Natural killer cell (primary cell): ENCODE results near the gene SP110. TPM values are rescaled to one million over a fixed set of nuclear protein-coding genes. Genes with fewer than 3 reads are reported as not detected.

Experiments
- ATAC-seq, 3 donors: fragments of 150-1000 bp in 2 of 3; fragments of 200-7000 bp in 1 of 3; cut with Tn5 transposase; 1 replicate in 1 of 3; 2 replicates in 2 of 3; pipeline ENCODE4 v1.10.0; 2021; ENCODE audit warnings: mild to moderate bottlenecking in 2 of 3, moderate library complexity in 2 of 3
- DNase-seq, 2 donors: peaks; one replicate each; pipeline versions ENCODE4 v3.0.0 to v3.0.0-alpha.2; 2013 to 2021; ENCODE audit warnings: mixed read lengths in 1 of 2
- H3K27ac ChIP-seq: one replicate; pipeline ENCODE4 v1.5.1; 2013; ENCODE audit warnings: mild to moderate bottlenecking, low read length
- H3K27me3 ChIP-seq: one replicate; pipeline ENCODE4 v1.6.1; 2013; ENCODE audit warnings: low read length; ENCODE audit not compliant: control insufficient read depth, insufficient read depth
- H3K36me3 ChIP-seq: one replicate; pipeline ENCODE4 v1.6.1; 2013; ENCODE audit warnings: low read length; ENCODE audit not compliant: control insufficient read depth, insufficient read depth
- H3K4me1 ChIP-seq: one replicate; pipeline ENCODE4 v1.6.1; 2013; ENCODE audit warnings: low read length; ENCODE audit not compliant: control insufficient read depth, insufficient read depth
- H3K4me3 ChIP-seq: one replicate; pipeline ENCODE4 v1.5.1; 2013; ENCODE audit warnings: low read length
- H3K9me3 ChIP-seq: one replicate; pipeline ENCODE4 v1.6.1; 2013; ENCODE audit warnings: low read length; ENCODE audit not compliant: control insufficient read depth, insufficient read depth
- H3K27ac Mint-ChIP-seq, 2 donors: one replicate each; pipeline ENCODE4 v1.8.0; 2022; ENCODE audit warnings: mild to moderate bottlenecking in 2 of 2, mixed read lengths in 2 of 2, moderate library complexity in 1 of 2
- H3K27me3 Mint-ChIP-seq, 2 donors: one replicate each; pipeline ENCODE4 v1.8.0; 2022; ENCODE audit warnings: low read depth in 2 of 2, mixed read lengths in 2 of 2
- H3K36me3 Mint-ChIP-seq: one replicate; pipeline ENCODE4 v1.8.0; 2022; ENCODE audit warnings: mixed read lengths
- H3K4me1 Mint-ChIP-seq, 2 donors: one replicate each; pipeline ENCODE4 v1.8.0; 2022; ENCODE audit warnings: mixed read lengths in 2 of 2
- H3K4me3 Mint-ChIP-seq: one replicate; pipeline ENCODE4 v1.8.0; 2022; ENCODE audit warnings: mild to moderate bottlenecking, moderate library complexity, mixed read lengths
- H3K9me3 Mint-ChIP-seq, 2 donors: one replicate each; pipeline ENCODE4 v1.8.0; 2022; ENCODE audit warnings: mixed read lengths in 2 of 2
- CTCF ChIP-seq: fragments of 200-600 bp; IDR thresholded peaks from one replicate; pipeline ENCODE4 v1.8.0; 2022; ENCODE audit warnings: antibody characterized with exemption
- WGBS: methylation state at CpG from one replicate; pipeline ENCODE4 v1.1.7; 2013; ENCODE audit warnings: missing lambda C conversion rate; ENCODE audit not compliant: insufficient coverage; 5-methylcytosine and 5-hydroxymethylcytosine counted together
- intact Hi-C: fragments of 100-400 bp; cut with micrococcal nuclease; formaldehyde crosslinking; loops from one replicate; pipeline ENCODE4 v1.14.2; 2022
- total RNA-seq, 4 donors: library from RNA; stranded (reverse); fragments of 120-200 nt in 1 of 4; gene quantifications; one replicate each; pipeline versions ENCODE4 v1.2.3 to v1.2.4, GENCODE V29; 2013 to 2022

SP110 gene
- total RNA-seq, 3 donors from 2014 or later (not counting 1 experiment from before 2014, with no cell fraction given): 92.7 to 132 (median 97.9) TPM

- intact Hi-C loops: no loop called here
- Histone ChIP-seq H3K36me3 (no peaks in the 10 kb centered on the region), H3K27ac (no peak overlapping the region), H3K9me3 (no peaks in the 10 kb centered on the region), H3K4me1 (no peaks in the 10 kb centered on the region), H3K4me3 (no peak overlapping the region), H3K27me3 (no peaks in the 10 kb centered on the region)
- ATAC-seq (no peak), DNase-seq (no peak)
- peaks cover 0 to 5% of the 10 kb centered on the region in 2 donors for H3K27me3 Mint-ChIP-seq
- H3K27ac Mint-ChIP-seq: no peak overlapping the region
- H3K4me1 Mint-ChIP-seq: no peaks in the 10 kb centered on the region
- H3K9me3 Mint-ChIP-seq: peaks cover 0 to 4% of the 10 kb centered on the region in 2 donors
- no peak overlapping the region for H3K4me3 Mint-ChIP-seq
- 97% methylated on average over 3 of the region's 3 CpGs for WGBS
- H3K36me3 Mint-ChIP-seq: no peaks in the 10 kb centered on the region
- no peak for TF ChIP-seq CTCF
These were observed 79.1 kb downstream of the SP110 start for GRCh38 chr2:230140667-230141066.

GRCh38 chr2:230137902-230138539 lies 81.8 kb downstream of the SP110 start:
- WGBS: no CpG with 5 or more reads among the region's 1 CpG
- H3K4me1 ChIP-seq: no peaks in the 10 kb centered on the region
- DNase-seq (no peak), ATAC-seq (no peak)
- no peaks in the 10 kb centered on the region for H3K36me3 ChIP-seq
- Mint-ChIP-seq H3K27me3 (peaks cover 0 to 5% of the 10 kb centered on the region in 2 donors), H3K4me3 (no peak overlapping the region), H3K36me3 (no peaks in the 10 kb centered on the region), H3K27ac (no peak overlapping the region), H3K9me3 (peaks cover 0 to 4% of the 10 kb centered on the region in 2 donors), H3K4me1 (no peaks in the 10 kb centered on the region)
- H3K27ac ChIP-seq: no peak overlapping the region
- no peaks in the 10 kb centered on the region for H3K27me3 ChIP-seq
- no peak for TF ChIP-seq CTCF
- intact Hi-C loops: no loop called here
- H3K9me3 ChIP-seq: peaks cover 14% of the 10 kb centered on the region
- no peak overlapping the region for H3K4me3 ChIP-seq

- H3K9me3 ChIP-seq: peaks cover 14% of the 10 kb centered on the region
- intact Hi-C loops: no loop called here
- ATAC-seq (no peak), DNase-seq (no peak)
- no peak overlapping the region for H3K27ac Mint-ChIP-seq
- TF ChIP-seq CTCF: no peak
- H3K4me3 Mint-ChIP-seq: no peak overlapping the region
- H3K27me3 ChIP-seq: no peaks in the 10 kb centered on the region
- H3K36me3 ChIP-seq: no peaks in the 10 kb centered on the region
- H3K4me3 ChIP-seq: no peak overlapping the region
- H3K4me1 Mint-ChIP-seq: no peaks in the 10 kb centered on the region
- no peak overlapping the region for H3K27ac ChIP-seq
- no peaks in the 10 kb centered on the region for H3K36me3 Mint-ChIP-seq
- WGBS: 38% methylated on average over 4 of the region's 4 CpGs
- no peaks in the 10 kb centered on the region for H3K4me1 ChIP-seq
- H3K9me3 Mint-ChIP-seq: peaks cover under 1 to 2% of the 10 kb centered on the region in 2 donors
- H3K27me3 Mint-ChIP-seq: peaks cover 0 to under 1% of the 10 kb centered on the region in 2 donors
These were observed 84.7 kb downstream of the SP110 start for GRCh38 chr2:230135130-230135525.
